Aorta (tissue), 5 donors: ENCODE measurements around the gene LYRM9. TPM values are rescaled to one million over a fixed set of nuclear protein-coding genes. Genes with fewer than 3 reads are reported as not detected.
"Not testable (repeated sequence)": the region's sequence is repeated elsewhere in the genome, so short reads cannot be mapped to it uniquely, and the experiment has no call there.

ENCODE experiments used
- ATAC-seq: fragments of 200-7000 bp; cut with Tn5 transposase; one replicate; pipeline ENCODE4 v1.9.1; 2022; ENCODE audit warnings: moderate library complexity; ENCODE audit not compliant: low FRiP score
- DNase-seq, 2 donors: peaks; one replicate each; pipeline ENCODE4 v3.0.0-alpha.2; 2020
- H3K27ac ChIP-seq, 2 donors: one replicate each; pipeline ENCODE4 v1.5.1; 2013; ENCODE audit warnings: low read length in 2 of 2, mild to moderate bottlenecking in 2 of 2, moderate library complexity in 2 of 2, control low read depth in 1 of 2, inconsistent platforms in 1 of 2, low read depth in 1 of 2
- H3K27me3 ChIP-seq, 2 donors: one replicate each; pipeline ENCODE4 v1.6.1; 2013; ENCODE audit warnings: control low read depth in 1 of 2, low read length in 1 of 2, mild to moderate bottlenecking in 1 of 2, moderate library complexity in 1 of 2; ENCODE audit not compliant: insufficient read depth in 2 of 2, control insufficient read depth in 1 of 2
- H3K36me3 ChIP-seq, 2 donors: one replicate each; pipeline ENCODE4 v1.6.1; 2013; ENCODE audit warnings: control low read depth in 1 of 2, low read length in 1 of 2, mild to moderate bottlenecking in 1 of 2; ENCODE audit not compliant: insufficient read depth in 2 of 2, control insufficient read depth in 1 of 2
- H3K4me1 ChIP-seq, 2 donors: one replicate each; pipeline ENCODE4 v1.6.1; 2013; ENCODE audit warnings: low read length in 2 of 2, control low read depth in 1 of 2, mild to moderate bottlenecking in 1 of 2, moderate library complexity in 1 of 2; ENCODE audit not compliant: insufficient read depth in 2 of 2, control insufficient read depth in 1 of 2
- H3K4me3 ChIP-seq, 2 donors: one replicate each; pipeline ENCODE4 v1.5.1; 2013; ENCODE audit warnings: low read length in 2 of 2, control low read depth in 1 of 2, mild to moderate bottlenecking in 1 of 2
- H3K9me3 ChIP-seq: one replicate; pipeline ENCODE4 v1.6.1; 2013; ENCODE audit warnings: mild to moderate bottlenecking, low read length; ENCODE audit not compliant: control insufficient read depth
- WGBS, 2 donors: extraction: QIAGEN DNeasy Blood & Tissue Kit; methylation state at CpG; one replicate each; pipeline ENCODE4 v1.1.7; 2013; 5-methylcytosine and 5-hydroxymethylcytosine counted together
- intact Hi-C, 2 donors: fragments of 100-400 bp; cut with DNase I; formaldehyde crosslinking; loops; one replicate each; pipeline versions ENCODE4 v1.14.2 to v1.15.0; 2022
- polyA plus RNA-seq, 2 donors: library from polyadenylated mRNA; stranded (reverse); fragments of 200-250 nt; gene quantifications; one replicate each; pipeline ENCODE4 v1.2.3, GENCODE V29; 2013
- total RNA-seq, 2 donors: library from RNA; stranded (reverse); fragmentation: NEBNext Ultra II Directional; extraction: Animal tissue kit (Norgen Biotek cat#: 25700); gene quantifications; one replicate each; pipeline ENCODE4 v1.2.1, GENCODE V29; 2021
- donor health status: healthy with polysubstance abuse.
- donor health status: Bipolar disorder and iron deficiency.
- donor health status: DM: no; HTN: no; CAD: no.
- donor health status: DM: no; HTN: no; CAD: no.
- donor health status: DM: yes; HTN: yes; CAD: no.

LYRM9 gene
- total and polyA plus RNA-seq, 4 donors = 7.8 to 23.8 (median 12.2) TPM

DNA sequence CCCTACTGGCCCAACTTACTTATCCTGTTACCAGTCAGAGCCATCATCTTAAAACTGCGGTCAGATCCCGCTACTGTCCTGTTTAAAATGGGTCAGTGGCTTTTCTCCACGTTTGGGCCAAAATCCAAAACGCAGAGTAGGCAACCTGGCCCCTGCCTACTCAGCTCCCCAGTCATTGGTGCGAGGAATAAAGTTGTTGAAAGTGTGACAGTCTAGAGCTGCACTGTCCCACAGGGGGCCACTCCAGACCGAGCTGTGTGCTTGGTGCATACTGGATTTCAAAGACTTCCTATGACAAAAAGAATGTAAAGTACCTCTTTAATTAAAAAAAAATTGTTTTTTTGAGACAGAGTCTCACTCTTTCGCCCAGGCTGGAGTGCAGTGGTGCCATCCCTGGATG lies 21.2 kb upstream of the LYRM9 start:
- H3K27ac ChIP-seq = no peak overlapping the region
- no peaks in the 10 kb centered on the region for H3K4me1 ChIP-seq
- H3K27me3 ChIP-seq = no peaks in the 10 kb centered on the region
- H3K9me3 ChIP-seq = no peaks in the 10 kb centered on the region
- WGBS, 2 donors = 64 to 71% methylated on average over 7 of the region's 7 CpGs
- H3K4me3 ChIP-seq = no peak overlapping the region
- H3K36me3 ChIP-seq = no peaks in the 10 kb centered on the region
- intact Hi-C loops = no loop called here
- DNase-seq (no peak), ATAC-seq (no peak)

DNA sequence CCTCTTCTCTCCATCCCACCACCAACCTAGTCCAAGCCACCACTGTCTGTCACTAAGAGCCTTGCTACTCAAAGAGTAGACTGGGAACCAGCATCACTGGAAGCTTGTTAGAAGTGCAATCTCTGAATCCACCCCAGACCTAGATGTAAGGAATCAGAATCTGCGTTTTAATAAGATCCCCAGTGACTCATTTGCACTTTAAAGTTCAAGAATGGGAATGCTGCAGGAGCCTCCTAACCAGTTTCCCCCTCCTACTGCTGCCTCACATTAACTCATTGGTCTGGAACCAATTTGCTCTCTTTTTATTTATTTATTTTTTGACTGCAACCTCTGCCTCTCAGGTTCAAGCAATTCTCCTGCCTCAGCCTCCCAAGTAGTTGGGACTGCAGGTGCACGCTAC lies 19.8 kb upstream of the LYRM9 start:
- no peak overlapping the region for H3K4me3 ChIP-seq
- no peak for ATAC-seq
- no peak for DNase-seq
- WGBS, 2 donors = 46 to 47% methylated on average over 2 of the region's 2 CpGs
- intact Hi-C loops = no loop called here
- no peaks in the 10 kb centered on the region for H3K4me1 ChIP-seq
- no peak overlapping the region for H3K27ac ChIP-seq
- no peaks in the 10 kb centered on the region for H3K9me3 ChIP-seq
- no peaks in the 10 kb centered on the region for H3K27me3 ChIP-seq
- no peaks in the 10 kb centered on the region for H3K36me3 ChIP-seq

DNA sequence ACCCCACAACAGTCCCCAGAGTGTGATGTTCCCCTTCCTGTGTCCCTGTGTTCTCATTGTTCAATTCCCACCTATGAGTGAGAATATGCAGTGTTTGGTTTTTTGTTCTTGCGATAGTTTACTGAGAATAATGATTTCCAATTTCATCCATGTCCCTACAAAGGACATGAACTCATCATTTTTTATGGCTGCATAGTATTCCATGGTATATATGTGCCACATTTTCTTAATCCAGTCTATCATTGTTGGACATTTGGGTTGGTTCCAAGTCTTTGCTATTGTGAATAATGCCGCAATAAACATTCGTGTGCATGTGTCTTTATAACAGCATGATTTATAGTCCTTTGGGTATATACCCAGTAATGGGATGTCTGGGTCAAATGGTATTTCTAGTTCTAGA lies 19.1 kb upstream of the LYRM9 start:
- 40 to 61% methylated on average over 2 of the region's 3 CpGs for WGBS, 2 donors
- ATAC-seq, H3K27me3 ChIP-seq, H3K4me1 ChIP-seq, H3K9me3 ChIP-seq, H3K4me3 ChIP-seq, H3K27ac ChIP-seq, H3K36me3 ChIP-seq, DNase-seq, intact Hi-C loops: not testable (repeated sequence)

DNA sequence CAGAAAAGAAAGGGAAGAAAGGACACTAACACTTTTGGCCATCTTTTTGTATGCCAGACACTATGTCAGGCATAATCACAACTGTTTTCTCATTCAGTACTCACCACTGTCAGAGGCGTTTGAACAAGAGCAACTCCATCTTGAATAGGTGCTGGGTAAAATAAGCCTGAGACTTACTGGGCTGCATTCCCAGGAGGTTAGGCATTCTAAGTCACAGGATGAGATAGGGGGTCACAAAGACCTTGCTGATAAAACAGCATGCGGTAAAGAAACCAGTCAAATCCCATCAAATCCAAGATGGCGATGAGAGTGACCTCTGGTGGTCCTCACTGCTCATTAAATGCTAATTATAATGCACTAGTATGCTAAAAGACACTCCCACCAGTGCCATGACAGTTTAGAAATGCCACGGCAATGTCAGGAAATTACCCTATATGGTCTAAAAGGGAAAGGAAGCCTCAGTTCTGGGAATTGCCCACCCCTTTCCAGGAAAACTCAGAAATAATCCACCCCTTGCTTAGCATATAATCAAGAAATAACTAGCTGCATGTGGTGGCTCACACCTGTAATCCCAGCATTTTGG lies 14.9 kb upstream of the LYRM9 start:
- intact Hi-C loops = no loop called here
- Histone ChIP-seq H3K36me3 (no peaks in the 10 kb centered on the region), H3K4me1 (no peaks in the 10 kb centered on the region), H3K27me3 (no peaks in the 10 kb centered on the region), H3K4me3 (no peak overlapping the region), H3K27ac (no peak overlapping the region), H3K9me3 (peaks cover 2% of the 10 kb centered on the region)
- DNase-seq (no peak), ATAC-seq (no peak)
- WGBS, 2 donors = 79 to 83% methylated on average over 4 of the region's 4 CpGs

- intact Hi-C loops = no loop called here
- ATAC-seq = no peak
Observed at GRCh38 chr17:27906623-27907022, 13.5 kb upstream of the LYRM9 start.

GRCh38 chr17:27906226-27906580 lies 13.0 kb upstream of the LYRM9 start:
- intact Hi-C loops = no loop called here
- Histone ChIP-seq H3K4me1 (no peaks in the 10 kb centered on the region), H3K27ac (no peak overlapping the region), H3K27me3 (no peaks in the 10 kb centered on the region), H3K4me3 (no peak overlapping the region), H3K9me3 (peaks cover 2% of the 10 kb centered on the region), H3K36me3 (no peaks in the 10 kb centered on the region)
- DNase-seq (no peak), ATAC-seq (no peak)

More at GRCh38 chr17:27906623-27907022, 13.5 kb upstream of the LYRM9 start:
- H3K27ac ChIP-seq = no peak overlapping the region
- no peaks in the 10 kb centered on the region for H3K36me3 ChIP-seq
- DNase-seq = no peak
- H3K27me3 ChIP-seq = no peaks in the 10 kb centered on the region
- 52% methylated on average over 3 of the region's 3 CpGs for WGBS, 2 donors
- peaks cover 2% of the 10 kb centered on the region for H3K9me3 ChIP-seq
- no peaks in the 10 kb centered on the region for H3K4me1 ChIP-seq
- no peak overlapping the region for H3K4me3 ChIP-seq

GRCh38 chr17:27905447-27906225 lies 12.5 kb upstream of the LYRM9 start:
- no peak overlapping the region for H3K4me3 ChIP-seq
- no peak overlapping the region for H3K27ac ChIP-seq
- H3K27me3 ChIP-seq = no peaks in the 10 kb centered on the region
- H3K9me3 ChIP-seq = peaks cover 2% of the 10 kb centered on the region
- no peaks in the 10 kb centered on the region for H3K36me3 ChIP-seq
- 68 to 70% methylated on average over 9 of the region's 9 CpGs for WGBS, 2 donors
- no peak for ATAC-seq
- intact Hi-C loops = no loop called here
- no peaks in the 10 kb centered on the region for H3K4me1 ChIP-seq
- no peak for DNase-seq

GRCh38 chr17:27904534-27905446 lies 11.6 kb upstream of the LYRM9 start:
- DNase-seq (no peak), ATAC-seq (no peak)
- WGBS, 2 donors = 49 to 50% methylated on average over 5 of the region's 5 CpGs
- Histone ChIP-seq H3K36me3 (no peaks in the 10 kb centered on the region), H3K27ac (no peak overlapping the region), H3K9me3 (peaks cover 2% of the 10 kb centered on the region), H3K27me3 (no peaks in the 10 kb centered on the region), H3K4me3 (no peak overlapping the region), H3K4me1 (no peaks in the 10 kb centered on the region)
- intact Hi-C loops = no loop called here
